ENCODE data around the gene TBC1D21.

Gene TBC1D21

DNA sequence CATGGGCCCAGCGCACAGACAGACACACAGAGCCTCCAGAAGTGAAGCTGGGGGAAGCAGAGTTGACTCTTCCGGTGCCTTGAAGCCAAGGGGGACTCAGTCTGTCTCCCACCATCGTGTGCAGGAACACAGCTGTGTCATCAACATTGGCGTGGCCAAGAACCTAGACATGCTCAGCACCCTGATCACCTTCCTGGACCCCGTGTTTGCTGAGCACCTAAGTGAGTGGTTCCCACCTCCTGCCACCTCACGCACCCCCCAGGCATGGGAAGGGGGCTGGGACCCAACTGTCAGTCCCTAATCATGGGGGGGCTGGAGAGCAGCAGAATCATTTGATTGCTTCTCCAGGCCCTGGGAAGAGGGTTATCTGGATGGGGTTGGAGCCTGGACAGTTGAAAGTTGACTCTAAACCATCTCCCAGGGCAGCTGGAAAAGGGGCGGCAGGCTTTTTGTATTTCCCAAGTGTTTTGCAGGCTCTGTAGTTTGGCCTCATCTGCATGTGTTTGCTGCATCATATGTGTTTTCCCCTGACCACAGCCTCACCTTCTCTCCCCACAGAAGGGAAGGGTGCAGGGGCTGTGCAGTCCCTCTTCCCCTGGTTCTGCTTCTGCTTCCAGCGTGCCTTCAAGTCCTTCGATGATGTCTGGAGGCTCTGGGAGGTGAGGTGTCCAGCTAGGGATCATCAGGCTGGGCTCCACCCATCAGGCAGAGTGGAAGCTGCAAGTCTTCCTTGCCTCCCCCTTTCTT lies 12.8 kb downstream of the TBC1D21 start:
- TF ChIP-seq, protein P1, sequence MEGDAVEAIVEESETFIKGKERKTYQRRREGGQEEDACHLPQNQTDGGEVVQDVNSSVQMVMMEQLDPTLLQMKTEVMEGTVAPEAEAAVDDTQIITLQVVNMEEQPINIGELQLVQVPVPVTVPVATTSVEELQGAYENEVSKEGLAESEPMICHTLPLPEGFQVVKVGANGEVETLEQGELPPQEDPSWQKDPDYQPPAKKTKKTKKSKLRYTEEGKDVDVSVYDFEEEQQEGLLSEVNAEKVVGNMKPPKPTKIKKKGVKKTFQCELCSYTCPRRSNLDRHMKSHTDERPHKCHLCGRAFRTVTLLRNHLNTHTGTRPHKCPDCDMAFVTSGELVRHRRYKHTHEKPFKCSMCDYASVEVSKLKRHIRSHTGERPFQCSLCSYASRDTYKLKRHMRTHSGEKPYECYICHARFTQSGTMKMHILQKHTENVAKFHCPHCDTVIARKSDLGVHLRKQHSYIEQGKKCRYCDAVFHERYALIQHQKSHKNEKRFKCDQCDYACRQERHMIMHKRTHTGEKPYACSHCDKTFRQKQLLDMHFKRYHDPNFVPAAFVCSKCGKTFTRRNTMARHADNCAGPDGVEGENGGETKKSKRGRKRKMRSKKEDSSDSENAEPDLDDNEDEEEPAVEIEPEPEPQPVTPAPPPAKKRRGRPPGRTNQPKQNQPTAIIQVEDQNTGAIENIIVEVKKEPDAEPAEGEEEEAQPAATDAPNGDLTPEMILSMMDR (IDR thresholded peaks at IDR 0.05; ENCODE audit: control insufficient read depth, insufficient read depth, low read depth, low read length, missing control alignments): no peak
- DNase-seq (ENCODE audit: low read depth): no peak
- H3K4me3 ChIP-seq (ENCODE audit: control insufficient read depth, low read depth, low read length): no peak overlapping the region

DNA sequence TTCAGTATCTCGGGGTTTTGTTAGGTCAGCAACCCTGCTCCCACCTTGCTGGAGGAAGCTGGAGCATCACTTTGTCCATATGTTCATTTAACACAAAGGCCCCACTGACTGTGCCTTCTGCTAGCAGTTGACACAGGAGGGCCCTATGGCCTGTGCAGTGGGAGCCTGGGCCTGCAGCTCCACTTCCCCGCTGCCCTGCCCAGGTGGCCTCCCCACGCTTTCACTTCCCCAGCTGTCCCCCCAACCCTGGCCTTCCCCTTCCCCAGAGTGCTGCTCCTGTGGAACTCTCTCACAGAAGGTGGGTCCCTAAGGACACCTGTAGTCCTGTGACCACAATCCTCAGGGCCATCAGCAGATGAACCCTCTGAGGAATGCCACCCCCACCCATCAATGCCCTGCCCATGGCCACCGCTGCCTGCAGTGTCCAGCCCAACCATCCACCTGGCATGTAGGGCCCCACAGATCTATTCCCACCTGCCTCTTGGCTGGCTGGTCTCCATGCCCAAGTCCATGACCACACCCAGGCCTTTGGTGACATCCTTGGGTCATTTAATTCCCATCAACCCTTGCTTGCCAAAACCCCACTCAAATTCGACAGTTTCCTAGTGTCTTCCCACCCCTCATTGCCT lies 13.5 kb downstream of the TBC1D21 start:
- DNase-seq (ENCODE audit: low read depth): no peak
- no peak overlapping the region for H3K4me3 ChIP-seq (ENCODE audit: control insufficient read depth, low read depth, low read length)
- TF ChIP-seq, protein P1 (IDR thresholded peaks at IDR 0.05; ENCODE audit: control insufficient read depth, insufficient read depth, low read depth, low read length, missing control alignments): no peak

DNA sequence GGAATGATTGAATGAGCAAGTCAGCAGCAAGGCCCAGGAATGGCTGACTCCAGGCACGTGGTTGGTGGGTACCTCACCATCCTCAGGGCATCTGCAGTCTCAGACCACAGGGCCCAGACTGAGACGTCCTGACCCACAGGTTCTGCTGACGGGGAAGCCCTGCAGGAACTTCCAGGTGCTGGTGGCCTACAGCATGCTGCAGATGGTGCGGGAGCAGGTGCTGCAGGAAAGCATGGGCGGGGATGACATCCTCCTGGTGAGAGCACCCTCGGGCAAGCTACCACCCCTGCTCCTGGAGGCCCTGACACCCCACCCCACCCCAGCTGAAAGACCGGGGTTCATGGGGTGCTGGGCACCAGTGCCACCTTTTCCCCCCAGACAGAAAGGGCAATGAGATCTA lies 14.1 kb downstream of the TBC1D21 start:
- DNase-seq (ENCODE audit: low read depth): no peak
- no peak overlapping the region for H3K4me3 ChIP-seq (ENCODE audit: control insufficient read depth, low read depth, low read length)
- TF ChIP-seq, protein P1 (IDR thresholded peaks at IDR 0.05; ENCODE audit: control insufficient read depth, insufficient read depth, low read depth, low read length, missing control alignments): no peak

DNA sequence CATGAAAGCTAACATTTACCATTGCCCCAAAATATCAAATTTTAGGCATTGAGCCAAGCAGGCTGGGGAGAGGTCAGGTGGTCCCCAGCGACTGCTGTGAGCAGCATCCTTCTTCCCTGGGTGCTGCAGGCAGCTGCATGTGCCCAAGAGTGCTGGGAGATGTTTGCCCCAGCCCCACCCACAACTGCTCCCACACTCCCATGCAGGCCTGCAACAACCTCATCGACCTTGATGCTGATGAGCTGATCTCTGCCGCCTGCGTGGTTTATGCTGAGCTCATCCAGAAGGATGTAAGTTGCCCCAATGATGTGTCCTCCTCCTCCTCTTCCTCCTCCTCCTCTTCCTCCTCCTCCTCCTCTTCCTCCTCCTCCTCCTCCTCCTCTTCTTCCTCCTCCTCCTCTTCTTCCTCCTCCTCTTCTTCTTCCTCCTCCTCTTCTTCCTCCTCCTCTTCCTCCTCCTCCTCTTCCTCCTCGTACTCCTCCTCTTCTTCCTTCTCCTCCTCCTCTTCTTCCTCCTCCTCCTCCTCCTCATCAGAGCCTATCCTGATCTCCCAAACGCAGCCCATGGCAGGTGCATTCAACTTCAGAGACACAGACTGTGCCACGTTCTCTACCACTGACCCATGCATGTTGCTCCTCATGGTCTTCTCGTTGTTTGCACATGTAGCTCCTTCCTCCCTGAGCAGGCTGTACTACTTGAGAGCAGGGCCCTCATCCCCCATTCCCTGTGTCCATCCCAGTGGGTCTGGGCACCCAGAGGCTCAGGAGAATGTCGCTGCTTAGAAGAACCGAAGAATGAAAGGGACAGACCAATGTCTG lies 15.1 kb downstream of the TBC1D21 start:
- no peak overlapping the region for H3K4me3 ChIP-seq (ENCODE audit: control insufficient read depth, low read depth, low read length)
- TF ChIP-seq, protein P1 (IDR thresholded peaks at IDR 0.05; ENCODE audit: control insufficient read depth, insufficient read depth, low read depth, low read length, missing control alignments): no peak
- DNase-seq (ENCODE audit: low read depth): no peak

DNA sequence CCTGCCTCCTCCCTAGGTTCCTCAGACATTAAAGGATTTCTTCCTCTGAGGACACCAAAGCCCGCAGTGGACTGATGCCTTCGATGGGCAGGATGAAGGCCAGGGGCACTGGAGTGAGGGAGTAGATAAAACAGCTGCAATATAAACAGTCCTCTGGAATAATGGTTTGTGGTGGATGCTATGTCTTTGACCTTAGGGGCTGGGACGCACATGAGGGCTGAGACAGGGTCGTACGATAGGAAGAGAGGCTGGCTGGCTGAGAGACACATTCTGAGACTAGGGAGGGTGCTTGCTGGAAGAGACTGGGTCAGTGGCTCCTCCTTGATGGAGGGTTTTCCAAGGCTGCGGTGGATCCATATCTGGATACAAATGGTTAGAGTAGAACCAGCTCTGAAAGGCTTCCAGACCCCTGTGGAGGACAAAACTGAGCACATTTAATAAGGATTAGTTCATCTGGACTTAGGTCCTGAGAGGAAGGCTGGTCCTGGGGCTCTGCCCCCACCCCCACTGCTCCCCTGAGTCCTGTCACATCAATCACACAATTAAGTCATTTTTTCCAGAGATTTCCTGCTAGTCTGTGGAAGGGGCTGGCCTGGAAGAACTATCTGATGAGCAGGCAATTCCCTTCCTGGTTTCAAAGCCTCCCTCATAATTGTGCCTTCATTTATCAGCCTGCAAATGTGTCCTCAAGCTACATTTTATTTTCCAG lies 15.8 kb downstream of the TBC1D21 start:
- DNase-seq (ENCODE audit: low read depth): no peak
- H3K4me3 ChIP-seq (ENCODE audit: control insufficient read depth, low read depth, low read length): no peak overlapping the region
- TF ChIP-seq, protein P1 (IDR thresholded peaks at IDR 0.05; ENCODE audit: control insufficient read depth, insufficient read depth, low read depth, low read length, missing control alignments): no peak

DNA sequence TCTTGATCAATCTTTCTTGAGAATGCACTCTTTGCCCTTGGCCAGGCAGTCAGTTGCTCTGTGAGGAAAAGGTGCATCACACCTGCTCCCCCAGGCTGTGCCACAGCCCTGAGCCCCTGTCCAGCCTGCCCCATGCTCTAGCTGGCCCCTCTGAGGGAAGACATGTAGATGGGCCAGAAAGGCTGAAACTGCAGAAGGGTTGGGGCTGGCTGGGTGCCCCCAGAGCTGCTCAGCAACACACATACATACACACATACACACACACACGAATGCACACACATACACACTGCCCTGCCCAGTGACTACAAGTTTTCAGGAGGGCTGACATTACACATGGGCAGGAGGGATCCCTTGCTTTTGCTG lies 16.4 kb downstream of the TBC1D21 start:
- TF ChIP-seq, protein P1 (IDR thresholded peaks at IDR 0.05; ENCODE audit: control insufficient read depth, insufficient read depth, low read depth, low read length, missing control alignments): no peak
- no peak for DNase-seq (ENCODE audit: low read depth)
- no peak overlapping the region for H3K4me3 ChIP-seq (ENCODE audit: control insufficient read depth, low read depth, low read length)

All from AG09309 (cell line).